Left renal pelvis (tissue), 4 donors: ENCODE measurements around the gene TNPO3. TPM values are rescaled to one million over a fixed set of nuclear protein-coding genes. Genes with fewer than 3 reads are reported as not detected.

Experiments used
- DNase-seq, 4 donors: peaks; one replicate each; pipeline ENCODE4 v3.0.0-alpha.2; 2013; ENCODE audit warnings: low read depth in 4 of 4, low spot score in 3 of 4
- polyA plus RNA-seq, 4 donors: library from polyadenylated mRNA; unstranded; fragments of 120-200 nt; gene quantifications; one replicate each; pipeline ENCODE4 v1.2.1, GENCODE V29; 2013; ENCODE audit not compliant: insufficient read length in 4 of 4

TNPO3 gene
- 10 to 100 TPM; 28.3 to 51.7 (median 42.8) TPM for polyA plus RNA-seq

- peak; percentile 83 to 86 (median 84) for DNase-seq
Observed at GRCh38 chr7:129054438-129055293, at the start of gene TNPO3. Gene TNPO3, minus strand, starts transcription at chr7:129055111. Its CDS starts 341 bp downstream, at chr7:129054770.

GRCh38 chr7:129103561-129104324, 48.8 kb upstream of the TNPO3 start:
- no peak for DNase-seq

- no peak for DNase-seq
Observed at GRCh38 chr7:129101746-129102145, 46.8 kb upstream of the TNPO3 start.

GRCh38 chr7:129100827-129101166, 45.9 kb upstream of the TNPO3 start:
- no peak for DNase-seq

- no peak for DNase-seq
Observed at GRCh38 chr7:129098409-129099084, 43.6 kb upstream of the TNPO3 start.

GRCh38 chr7:129095258-129095657, 40.3 kb upstream of the TNPO3 start:
- no peak for DNase-seq

GRCh38 chr7:129094501-129094900, 39.6 kb upstream of the TNPO3 start:
- no peak for DNase-seq

- no peak for DNase-seq
Observed at GRCh38 chr7:129093867-129094456, 39.1 kb upstream of the TNPO3 start.

GRCh38 chr7:129091484-129092002, 36.6 kb upstream of the TNPO3 start:
- DNase-seq: peak; percentile 59 to 69 (median 67)

- no peak for DNase-seq
Observed at GRCh38 chr7:129090300-129090907, 35.5 kb upstream of the TNPO3 start.

GRCh38 chr7:129089521-129090212, 34.8 kb upstream of the TNPO3 start:
- no peak for DNase-seq

- DNase-seq: no peak
Observed at GRCh38 chr7:129084801-129085551, 30.1 kb upstream of the TNPO3 start.

GRCh38 chr7:129083525-129083924, 28.6 kb upstream of the TNPO3 start:
- no peak for DNase-seq

GRCh38 chr7:129078455-129078854, 23.5 kb upstream of the TNPO3 start:
- no peak for DNase-seq

- no peak for DNase-seq
Observed at GRCh38 chr7:129076886-129077285, 22.0 kb upstream of the TNPO3 start.

GRCh38 chr7:129074994-129075393, 20.1 kb upstream of the TNPO3 start:
- DNase-seq: no peak

GRCh38 chr7:129074361-129074871, 19.5 kb upstream of the TNPO3 start:
- no peak for DNase-seq

GRCh38 chr7:129073738-129074137, 18.8 kb upstream of the TNPO3 start:
- no peak for DNase-seq

- DNase-seq: no peak
Observed at GRCh38 chr7:129073204-129073603, 18.3 kb upstream of the TNPO3 start.
